Measurements from ENCODE around the gene ALOX5.

The ALOX5 gene

GRCh38 chr10:45424668-45425404 is 50.8 kb downstream of the ALOX5 start:
- no peak for DNase-seq (ENCODE audit: low read depth in 2 of 2)

GRCh38 chr10:45425621-45426563 is 51.9 kb downstream of the ALOX5 start:
- no peak for DNase-seq (ENCODE audit: low read depth in 2 of 2)

GRCh38 chr10:45427262-45427969 is 53.4 kb downstream of the ALOX5 start:
- no peak for DNase-seq (ENCODE audit: low read depth in 2 of 2)

- DNase-seq (ENCODE audit: low read depth in 2 of 2) = no peak
Observed at GRCh38 chr10:45427970-45428366, 54.0 kb downstream of the ALOX5 start.

GRCh38 chr10:45428611-45429510 is 54.8 kb downstream of the ALOX5 start:
- DNase-seq (ENCODE audit: low read depth in 2 of 2) = no peak

- no peak for DNase-seq (ENCODE audit: low read depth in 2 of 2)
Observed at GRCh38 chr10:45429790-45430189, 55.8 kb downstream of the ALOX5 start.

GRCh38 chr10:45432113-45432512 is 58.1 kb downstream of the ALOX5 start:
- no peak for DNase-seq (ENCODE audit: low read depth in 2 of 2)

GRCh38 chr10:45432700-45433472 is 58.9 kb downstream of the ALOX5 start:
- DNase-seq (ENCODE audit: low read depth in 2 of 2) = no peak

GRCh38 chr10:45433716-45434469 is 59.9 kb downstream of the ALOX5 start:
- no peak for DNase-seq (ENCODE audit: low read depth in 2 of 2)

GRCh38 chr10:45437587-45438465 is 63.8 kb downstream of the ALOX5 start:
- no peak for DNase-seq (ENCODE audit: low read depth in 2 of 2)

GRCh38 chr10:45438466-45439090 is 64.6 kb downstream of the ALOX5 start:
- no peak for DNase-seq (ENCODE audit: low read depth in 2 of 2)

GRCh38 chr10:45439365-45439764 is 65.3 kb downstream of the ALOX5 start:
- no peak for DNase-seq (ENCODE audit: low read depth in 2 of 2)

- DNase-seq (ENCODE audit: low read depth in 2 of 2) = no peak
Observed at GRCh38 chr10:45439873-45440272, 65.9 kb downstream of the ALOX5 start.

GRCh38 chr10:45440511-45441062 is 66.6 kb downstream of the ALOX5 start:
- no peak for DNase-seq (ENCODE audit: low read depth in 2 of 2)

GRCh38 chr10:45441239-45442190 is 67.5 kb downstream of the ALOX5 start:
- no peak for DNase-seq (ENCODE audit: low read depth in 2 of 2)

- DNase-seq (ENCODE audit: low read depth in 2 of 2) = no peak
Observed at GRCh38 chr10:45442251-45442650, 68.2 kb downstream of the ALOX5 start.

GRCh38 chr10:45442662-45443061 is 68.6 kb downstream of the ALOX5 start:
- DNase-seq (ENCODE audit: low read depth in 2 of 2) = no peak
